Measurements from ENCODE around the gene TRIM41.
"Not testable (repeated sequence)": the region's sequence is repeated elsewhere in the genome, so short reads cannot be mapped to it uniquely, and the experiment has no call there.

Gene TRIM41

DNA sequence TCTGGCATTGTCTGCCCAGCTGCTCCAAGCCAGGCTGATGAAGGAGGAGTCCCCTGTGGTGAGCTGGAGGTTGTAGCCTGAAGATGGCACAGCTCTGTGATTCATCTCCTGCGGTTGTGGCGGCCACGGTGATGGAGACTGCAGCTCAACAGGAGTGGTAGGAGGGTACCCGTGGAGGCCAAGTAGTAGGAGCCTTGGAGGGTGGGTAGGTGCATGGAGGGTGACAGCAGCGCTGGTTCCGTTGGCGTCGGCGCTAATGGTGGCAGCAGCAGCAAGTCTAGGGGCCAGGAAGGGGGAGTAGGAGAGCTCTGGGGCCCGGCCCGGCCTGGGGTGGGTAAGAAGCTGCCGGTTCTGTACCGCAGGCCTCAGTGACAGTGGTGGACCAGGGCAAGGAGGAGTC is 60.3 kb downstream of the TRIM41 start:
- Histone ChIP-seq H3K27me3 (ENCODE audit: insufficient read depth, poor library complexity, severe bottlenecking) (no peaks in the 10 kb centered on the region), H3K4me1 (ENCODE audit: insufficient read depth, poor library complexity, severe bottlenecking) (no peaks in the 10 kb centered on the region), H3K36me3 (ENCODE audit: low read depth) (no peaks in the 10 kb centered on the region), H3K27ac (ENCODE audit: poor library complexity, severe bottlenecking) (no peak overlapping the region), H3K9me3 (ENCODE audit: severe bottlenecking) (no peaks in the 10 kb centered on the region), H3K4me3 (ENCODE audit: severe bottlenecking) (no peak overlapping the region)
- TF ChIP-seq, protein P1, sequence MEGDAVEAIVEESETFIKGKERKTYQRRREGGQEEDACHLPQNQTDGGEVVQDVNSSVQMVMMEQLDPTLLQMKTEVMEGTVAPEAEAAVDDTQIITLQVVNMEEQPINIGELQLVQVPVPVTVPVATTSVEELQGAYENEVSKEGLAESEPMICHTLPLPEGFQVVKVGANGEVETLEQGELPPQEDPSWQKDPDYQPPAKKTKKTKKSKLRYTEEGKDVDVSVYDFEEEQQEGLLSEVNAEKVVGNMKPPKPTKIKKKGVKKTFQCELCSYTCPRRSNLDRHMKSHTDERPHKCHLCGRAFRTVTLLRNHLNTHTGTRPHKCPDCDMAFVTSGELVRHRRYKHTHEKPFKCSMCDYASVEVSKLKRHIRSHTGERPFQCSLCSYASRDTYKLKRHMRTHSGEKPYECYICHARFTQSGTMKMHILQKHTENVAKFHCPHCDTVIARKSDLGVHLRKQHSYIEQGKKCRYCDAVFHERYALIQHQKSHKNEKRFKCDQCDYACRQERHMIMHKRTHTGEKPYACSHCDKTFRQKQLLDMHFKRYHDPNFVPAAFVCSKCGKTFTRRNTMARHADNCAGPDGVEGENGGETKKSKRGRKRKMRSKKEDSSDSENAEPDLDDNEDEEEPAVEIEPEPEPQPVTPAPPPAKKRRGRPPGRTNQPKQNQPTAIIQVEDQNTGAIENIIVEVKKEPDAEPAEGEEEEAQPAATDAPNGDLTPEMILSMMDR (IDR thresholded peaks at IDR 0.05; ENCODE audit: poor library complexity, severe bottlenecking) = no peak
- DNase-seq (ENCODE audit: low spot score) = no peak
- ATAC-seq (ENCODE audit: low read depth) = no peak

DNA sequence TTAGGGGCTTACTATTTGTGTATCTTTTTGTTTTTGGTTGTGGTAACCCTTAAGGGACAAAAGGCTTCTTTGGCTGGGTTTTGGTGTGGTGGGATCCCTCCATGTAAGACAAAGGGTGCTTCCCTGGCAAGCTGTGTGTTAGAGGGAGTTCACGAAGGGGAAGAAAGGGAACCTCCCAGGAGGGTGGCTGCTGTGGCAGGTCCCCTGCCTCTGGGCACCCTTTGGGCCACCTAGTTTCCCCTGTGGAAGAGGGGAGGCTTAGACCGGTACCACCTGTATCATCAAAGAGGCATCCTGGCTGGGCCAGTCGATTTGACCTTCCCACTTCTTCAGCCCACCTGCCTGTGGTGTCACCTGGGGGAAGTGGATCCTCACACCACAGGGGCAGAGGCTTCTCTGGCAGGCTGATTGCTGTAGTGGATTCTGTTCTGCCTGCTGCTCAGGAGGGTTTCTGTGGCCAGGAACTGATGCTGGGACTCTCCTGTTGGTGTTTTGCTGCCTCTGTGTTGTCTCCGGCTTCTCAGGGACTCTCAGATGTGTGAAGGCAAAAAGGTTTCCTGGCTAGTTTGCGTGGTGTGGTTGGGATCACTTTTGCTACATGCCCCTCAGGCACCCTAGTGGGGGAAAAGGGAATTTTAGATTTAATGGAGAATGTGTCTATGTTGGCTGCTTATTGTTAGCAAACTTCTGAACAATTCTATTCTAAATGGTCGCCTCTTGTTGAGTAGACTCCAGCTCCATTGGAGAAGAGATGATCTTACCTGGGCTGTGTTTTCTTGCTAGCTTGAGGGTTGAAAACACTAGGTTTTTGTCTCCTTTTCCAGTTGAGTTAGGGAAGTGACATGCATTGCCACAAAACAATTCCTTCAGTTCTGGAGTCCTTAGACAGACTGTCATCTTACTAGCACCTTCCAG is 61.0 kb downstream of the TRIM41 start:
- TF ChIP-seq, protein P1 (IDR thresholded peaks at IDR 0.05; ENCODE audit: poor library complexity, severe bottlenecking) = peak; percentile 12
- H3K36me3 ChIP-seq (ENCODE audit: low read depth); DNase-seq (ENCODE audit: low spot score); H3K9me3 ChIP-seq (ENCODE audit: severe bottlenecking); H3K27me3 ChIP-seq (ENCODE audit: insufficient read depth, poor library complexity, severe bottlenecking); H3K4me3 ChIP-seq (ENCODE audit: severe bottlenecking); H3K27ac ChIP-seq (ENCODE audit: poor library complexity, severe bottlenecking); H3K4me1 ChIP-seq (ENCODE audit: insufficient read depth, poor library complexity, severe bottlenecking); ATAC-seq (ENCODE audit: low read depth): not testable (repeated sequence)

Data from RWPE2 (cell line).